Measurements from ENCODE around the gene RGP1.

The RGP1 gene

GRCh38 chr9:35776018-35776417, 26.9 kb downstream of the RGP1 start:
- no peak for DNase-seq

GRCh38 chr9:35778496-35778895, 29.4 kb downstream of the RGP1 start:
- DNase-seq = no peak

- DNase-seq = no peak
Measured at GRCh38 chr9:35781066-35781465, 32.0 kb downstream of the RGP1 start.

DNA sequence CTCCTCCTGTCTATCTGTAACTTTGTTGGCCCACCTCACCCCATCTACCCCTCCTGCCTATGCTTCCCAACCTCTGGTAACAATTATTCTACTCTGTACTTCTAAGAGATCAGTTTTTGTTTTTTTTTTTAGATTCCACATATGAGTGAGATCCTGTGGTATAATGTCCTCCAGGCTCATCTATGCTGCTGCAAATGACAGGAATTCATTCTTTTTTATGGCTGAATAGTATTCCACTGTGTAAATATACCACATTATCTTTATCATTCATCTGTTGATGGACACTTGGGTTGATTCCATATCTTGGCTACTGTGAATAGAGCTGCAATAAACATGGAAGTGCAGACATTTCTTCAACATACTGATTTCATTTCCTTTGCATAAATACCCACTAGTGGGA, 34.3 kb downstream of the RGP1 start:
- DNase-seq = no peak

- no peak for DNase-seq
Measured at GRCh38 chr9:35789541-35789940, 40.5 kb downstream of the RGP1 start.

DNA sequence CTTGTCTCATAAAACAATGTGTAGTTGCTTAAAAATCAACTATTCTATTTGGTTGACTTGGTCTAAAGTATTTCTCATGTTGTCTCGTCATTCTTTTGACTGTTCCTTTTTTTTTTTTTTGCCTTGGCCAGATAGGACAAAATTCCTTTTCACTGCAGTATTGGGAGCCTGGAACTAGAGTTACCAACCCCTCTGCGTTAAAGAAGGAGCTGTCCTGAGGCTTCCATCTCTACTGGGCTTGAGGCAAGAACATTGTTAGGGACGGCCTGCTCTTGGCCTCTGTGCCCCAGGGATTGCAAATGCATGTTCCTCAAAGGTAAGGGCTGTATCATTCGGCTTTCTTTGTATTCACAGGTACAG, 40.9 kb downstream of the RGP1 start:
- DNase-seq = no peak

DNA sequence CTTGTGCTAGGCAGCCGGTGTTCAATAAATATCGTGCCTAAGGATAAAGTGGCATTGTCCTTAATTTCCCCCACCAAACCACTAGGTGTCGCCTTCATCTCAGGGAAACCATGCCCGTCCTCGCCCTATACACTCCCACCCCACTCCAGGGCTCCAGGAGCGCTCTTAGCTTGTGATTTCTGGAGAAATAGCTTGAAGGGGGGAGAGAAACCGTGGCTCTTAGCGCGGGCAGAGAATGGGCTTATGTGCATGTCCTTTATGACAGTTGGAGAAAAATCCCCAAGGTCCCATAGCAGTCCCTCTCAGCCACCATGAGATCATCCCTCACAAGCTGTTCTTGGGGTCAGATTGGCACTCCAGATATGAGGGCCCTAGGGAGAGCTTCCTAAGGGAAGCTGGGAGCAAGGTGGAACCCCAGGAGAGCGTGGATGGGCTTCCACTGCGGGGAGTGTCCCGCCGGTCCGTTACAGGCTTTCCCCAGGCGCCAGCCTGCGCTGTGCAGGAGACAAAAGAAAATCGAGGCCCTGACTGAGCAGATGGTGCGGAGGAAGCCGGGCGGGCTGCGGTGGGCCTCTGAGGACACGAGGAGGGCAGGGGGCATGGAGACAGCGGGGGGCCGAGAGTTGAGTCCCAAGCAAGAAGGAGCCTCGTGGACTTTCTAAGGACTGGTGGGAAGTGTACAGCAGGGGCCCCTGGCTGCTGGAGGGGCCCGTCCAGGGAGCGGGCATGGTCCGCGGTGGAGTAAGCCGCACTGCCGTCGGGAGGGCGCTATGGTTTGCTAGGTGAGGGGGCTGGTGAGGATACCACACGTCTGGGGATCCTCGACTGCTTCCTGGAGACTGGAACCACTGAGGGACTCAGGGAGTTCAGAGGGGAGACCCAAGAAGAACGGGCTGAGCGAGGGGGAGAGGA, 41.6 kb downstream of the RGP1 start:
- DNase-seq = peak; percentile 89

DNA sequence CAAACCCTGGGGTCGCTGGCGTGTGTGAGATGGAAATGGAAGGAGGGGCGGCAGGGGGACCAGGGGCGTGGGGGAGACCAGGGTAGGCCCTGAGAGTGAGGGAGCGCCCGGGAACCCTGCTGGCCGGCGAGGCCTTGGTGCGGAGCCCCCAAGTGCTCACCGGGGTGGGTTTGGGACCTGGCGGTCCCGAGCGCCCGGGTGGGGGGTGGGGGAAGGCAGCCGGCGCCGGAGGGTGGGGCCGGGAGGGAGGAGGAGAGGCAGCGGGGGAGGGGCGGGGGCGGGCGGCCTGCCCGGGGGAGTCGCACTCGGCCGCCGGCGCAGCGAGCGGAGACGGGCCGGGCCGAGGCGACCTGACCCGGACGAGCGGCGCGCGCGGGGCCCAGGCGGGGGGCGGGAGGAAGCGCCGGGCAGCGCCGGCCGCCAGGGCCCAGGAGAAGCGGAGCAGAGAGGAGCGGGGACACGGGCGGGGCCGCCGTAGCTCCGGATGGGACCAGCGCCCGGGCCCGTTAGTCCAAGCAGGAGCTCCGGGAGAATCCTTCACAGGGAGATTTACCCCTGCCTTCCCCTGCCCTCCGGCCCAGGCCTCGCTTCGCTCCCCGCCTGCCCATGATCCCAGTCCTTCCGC, 42.3 kb downstream of the RGP1 start, which contains the start of gene NPR2:
Gene NPR2 (plus strand): TSS at position 295 of the 625 bp plus-strand sequence. CDS start 818 bp downstream, outside the sequence.
- peak; percentile 55 for DNase-seq

DNA sequence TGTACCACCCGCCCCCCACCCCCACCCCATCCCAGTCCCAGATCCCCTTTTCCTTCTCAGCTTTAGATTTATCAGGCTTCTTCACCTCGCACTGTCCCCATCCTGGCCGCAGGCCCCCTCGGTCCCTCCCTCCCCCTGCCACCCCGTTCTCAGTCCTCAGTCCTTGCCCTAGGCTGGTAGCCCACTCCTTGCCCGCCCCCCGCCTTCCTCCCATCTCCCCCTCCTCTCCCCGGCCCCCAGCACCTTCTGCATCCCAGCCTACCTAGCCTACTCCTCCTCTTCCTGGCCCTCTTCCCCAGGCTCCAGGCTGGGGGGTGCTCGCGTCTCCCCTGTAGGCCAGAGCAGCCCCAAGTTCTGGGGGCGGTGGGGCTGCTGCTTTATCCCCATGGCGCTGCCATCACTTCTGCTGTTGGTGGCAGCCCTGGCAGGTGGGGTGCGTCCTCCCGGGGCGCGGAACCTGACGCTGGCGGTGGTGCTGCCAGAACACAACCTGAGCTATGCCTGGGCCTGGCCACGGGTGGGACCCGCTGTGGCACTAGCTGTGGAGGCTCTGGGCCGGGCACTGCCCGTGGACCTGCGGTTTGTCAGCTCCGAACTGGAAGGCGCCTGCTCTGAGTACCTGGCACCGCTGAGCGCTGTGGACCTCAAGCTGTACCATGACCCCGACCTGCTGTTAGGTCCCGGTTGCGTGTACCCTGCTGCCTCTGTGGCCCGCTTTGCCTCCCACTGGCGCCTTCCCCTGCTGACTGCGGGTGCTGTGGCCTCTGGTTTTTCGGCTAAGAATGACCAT, 43.1 kb downstream of the RGP1 start:
- DNase-seq = no peak

DNA sequence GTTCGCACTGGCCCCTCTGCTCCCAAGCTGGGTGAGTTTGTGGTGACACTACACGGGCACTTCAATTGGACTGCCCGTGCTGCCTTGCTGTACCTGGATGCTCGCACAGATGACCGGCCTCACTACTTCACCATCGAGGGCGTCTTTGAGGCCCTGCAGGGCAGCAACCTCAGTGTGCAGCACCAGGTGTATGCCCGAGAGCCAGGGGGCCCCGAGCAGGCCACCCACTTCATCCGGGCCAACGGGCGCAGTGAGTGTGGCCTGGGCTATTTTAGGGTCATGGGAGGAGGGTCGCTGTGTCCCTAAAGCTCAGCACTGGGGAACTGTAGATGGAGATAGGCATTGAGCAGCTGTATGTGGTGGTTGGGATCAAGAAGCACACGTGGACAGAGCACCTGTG, 43.7 kb downstream of the RGP1 start:
- no peak for DNase-seq

DNA sequence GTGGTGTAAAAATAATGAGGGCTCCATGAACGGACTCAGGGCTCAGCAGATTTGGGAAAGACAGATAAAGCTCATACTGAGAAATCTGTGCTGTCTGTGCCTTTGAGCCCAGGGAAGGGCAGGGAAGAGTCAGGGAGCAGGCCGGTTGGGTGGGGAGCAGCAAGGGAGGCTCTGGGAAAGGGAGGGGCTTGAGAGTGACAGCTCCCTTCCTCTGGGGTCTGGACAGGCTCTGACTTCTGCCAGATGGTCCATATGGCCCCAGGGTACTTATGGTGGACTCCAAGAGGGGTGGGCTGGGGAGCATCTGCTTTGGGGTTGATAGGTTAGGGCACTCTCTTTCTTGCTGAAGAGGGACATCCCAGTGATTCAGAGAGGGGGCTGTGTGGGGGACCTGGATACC, 44.4 kb downstream of the RGP1 start:
- DNase-seq = no peak

DNA sequence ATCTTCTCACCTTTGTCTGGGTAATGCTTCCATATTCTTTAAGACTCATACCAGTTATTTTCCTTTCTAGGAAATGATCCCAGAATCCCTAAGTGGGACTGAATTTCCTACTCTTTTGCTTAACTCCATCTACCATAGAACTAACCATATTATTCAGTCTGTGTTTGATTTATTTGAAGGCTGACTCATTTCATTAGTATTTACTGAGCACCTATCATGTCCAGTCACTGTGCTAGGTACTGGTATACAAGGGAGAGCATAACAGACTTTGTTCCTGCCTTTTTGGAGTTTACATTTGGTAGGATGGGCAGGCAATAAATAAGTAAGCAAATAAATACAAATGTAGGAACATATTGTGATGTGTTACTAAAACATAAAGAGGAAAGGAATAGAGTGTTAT, 46.6 kb downstream of the RGP1 start:
- DNase-seq = no peak

GRCh38 chr9:35797311-35798109, 48.4 kb downstream of the RGP1 start:
- DNase-seq = no peak

GRCh38 chr9:35798658-35799374, 49.7 kb downstream of the RGP1 start:
- peak; percentile 65 for DNase-seq

- no peak for DNase-seq
Measured at GRCh38 chr9:35800530-35800929, 51.4 kb downstream of the RGP1 start.

- no peak for DNase-seq
Measured at GRCh38 chr9:35801328-35802128, 52.4 kb downstream of the RGP1 start.

DNA sequence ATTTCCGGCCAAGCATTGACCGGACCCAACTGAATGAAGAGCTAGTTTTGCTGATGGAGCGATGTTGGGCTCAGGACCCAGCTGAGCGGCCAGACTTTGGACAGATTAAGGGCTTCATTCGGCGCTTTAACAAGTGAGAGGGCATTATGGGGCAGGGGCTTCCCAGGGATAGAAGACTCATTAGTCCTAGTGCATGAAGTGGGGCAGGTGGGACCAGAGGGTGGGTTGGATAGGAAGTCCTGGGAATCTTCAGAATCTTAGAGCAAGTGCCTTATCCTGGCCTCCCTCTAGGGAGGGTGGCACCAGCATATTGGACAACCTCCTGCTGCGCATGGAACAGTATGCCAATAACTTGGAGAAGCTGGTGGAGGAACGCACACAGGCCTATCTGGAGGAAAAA, 57.0 kb downstream of the RGP1 start:
- DNase-seq = no peak
